Uterus (tissue), 4 donors: ENCODE data around the gene FHL1. TPM values are rescaled to one million over a fixed set of nuclear protein-coding genes. Genes with fewer than 3 reads are reported as not detected.

Experiments used
- DNase-seq, 2 donors: peaks; one replicate each; pipeline ENCODE4 v3.0.0-alpha.2; 2019 to 2020
- H3K27ac ChIP-seq, 2 donors: fragments of 200-600 bp; sonication (generic); 1 replicate in 1 of 2; 2 replicates in 1 of 2; pipeline ENCODE4 v1.5.1; 2016 to 2018
- H3K27me3 ChIP-seq, 2 donors: fragments of 200-600 bp; sonication (generic); one replicate each; pipeline ENCODE4 v1.5.1; 2018 to 2019; ENCODE audit warnings: control low read depth in 1 of 2
- H3K36me3 ChIP-seq, 2 donors: fragments of 200-600 bp; sonication (generic); one replicate each; pipeline ENCODE4 v1.5.1; 2019; ENCODE audit warnings: control low read depth in 1 of 2
- H3K4me1 ChIP-seq, 2 donors: fragments of 200-600 bp; sonication (generic); one replicate each; pipeline ENCODE4 v1.5.1; 2018 to 2019; ENCODE audit warnings: control low read depth in 1 of 2
- H3K4me3 ChIP-seq, 2 donors: fragments of 200-600 bp; sonication (generic); 1 replicate in 1 of 2; 2 replicates in 1 of 2; pipeline ENCODE4 v1.5.1; 2018 to 2019; ENCODE audit warnings: mild to moderate bottlenecking in 1 of 2
- H3K9me3 ChIP-seq, 2 donors: fragments of 200-600 bp; sonication (generic); one replicate each; pipeline ENCODE4 v1.5.1; 2019; ENCODE audit warnings: control low read depth in 1 of 2
- CTCF ChIP-seq, 4 experiments: fragments of 200-600 bp in 2 of 4; fragments of 450-650 bp in 2 of 4; sonication (generic) in 2 of 4; IDR thresholded peaks; one replicate each; pipeline ENCODE4 v1.5.1; 2016 to 2019; ENCODE audit warnings: antibody characterized with exemption in 4 of 4, mild to moderate bottlenecking in 2 of 4, moderate library complexity in 1 of 4
- POLR2A ChIP-seq, 2 donors: fragments of 450-650 bp; IDR thresholded peaks; one replicate each; pipeline ENCODE4 v1.6.1; 2016; ENCODE audit warnings: antibody characterized with exemption in 2 of 2, mild to moderate bottlenecking in 1 of 2, moderate library complexity in 1 of 2
- intact Hi-C: fragments of 100-400 bp; cut with DNase I; formaldehyde crosslinking; loops from one replicate; pipeline ENCODE4 v1.15.1; 2023; ENCODE audit warnings: low total_unique reads
- total RNA-seq, 4 donors: library from RNA; depleted of rRNA in 3 of 4; stranded (reverse); fragments of >200 nt in 3 of 4; gene quantifications; one replicate each; pipeline versions ENCODE4 v1.1.0 to v1.2.4, GENCODE V29; 2014 to 2023
- donor health status: DM: yes; HTN: yes; CAD: no.

Gene FHL1
- total RNA-seq, 4 donors from 2014 or later: 279 to 745 (median 469) TPM

- H3K4me3 ChIP-seq: no peak overlapping the region
- peak overlapping the region; percentile 81 to 88 for H3K27ac ChIP-seq
- intact Hi-C loops: no loop called here
- TF ChIP-seq POLR2A (IDR thresholded peaks at IDR 0.05): no peak
- TF ChIP-seq CTCF (IDR thresholded peaks at IDR 0.05): no peak
- no peak for DNase-seq
- no peaks in the 10 kb centered on the region for H3K27me3 ChIP-seq
- H3K9me3 ChIP-seq: no peaks in the 10 kb centered on the region
- H3K4me1 ChIP-seq: peaks cover 0 to 17% of the 10 kb centered on the region in 2 donors
- H3K36me3 ChIP-seq: no peaks in the 10 kb centered on the region
These were observed 24.1 kb downstream of the FHL1 start for GRCh38 chrX:136171420-136171819.

GRCh38 chrX:136176399-136176825, 29.1 kb downstream of the FHL1 start:
- TF ChIP-seq CTCF (IDR thresholded peaks at IDR 0.05): no peak
- TF ChIP-seq POLR2A (IDR thresholded peaks at IDR 0.05): no peak
- no peaks in the 10 kb centered on the region for H3K9me3 ChIP-seq
- H3K27me3 ChIP-seq: no peaks in the 10 kb centered on the region
- H3K4me3 ChIP-seq: no peak overlapping the region
- DNase-seq: peak; percentile 53 to 76
- H3K4me1 ChIP-seq: peaks cover 0 to 11% of the 10 kb centered on the region in 2 donors
- intact Hi-C loops: no loop called here
- H3K27ac ChIP-seq: peak overlapping the region; percentile 81 to 88
- no peaks in the 10 kb centered on the region for H3K36me3 ChIP-seq

- Histone ChIP-seq H3K36me3 (no peaks in the 10 kb centered on the region), H3K27ac (peak overlapping the region; percentile 81 to 88), H3K9me3 (no peaks in the 10 kb centered on the region), H3K4me3 (no peak overlapping the region), H3K27me3 (no peaks in the 10 kb centered on the region), H3K4me1 (peaks cover 0 to 17% of the 10 kb centered on the region in 2 donors)
- TF ChIP-seq POLR2A (IDR thresholded peaks at IDR 0.05) (no peak), CTCF (IDR thresholded peaks at IDR 0.05) (no peak)
- no peak for DNase-seq
- intact Hi-C loops: no loop called here
These were observed 31.8 kb downstream of the FHL1 start for GRCh38 chrX:136179133-136179532.

- no peak for DNase-seq
- H3K9me3 ChIP-seq: no peaks in the 10 kb centered on the region
- no peaks in the 10 kb centered on the region for H3K27me3 ChIP-seq
- intact Hi-C loops: no loop called here
- peaks cover 0 to 9% of the 10 kb centered on the region in 2 donors for H3K4me1 ChIP-seq
- no peaks in the 10 kb centered on the region for H3K36me3 ChIP-seq
- H3K4me3 ChIP-seq: no peak overlapping the region
- TF ChIP-seq POLR2A (IDR thresholded peaks at IDR 0.05) (no peak), CTCF (IDR thresholded peaks at IDR 0.05) (no peak)
- H3K27ac ChIP-seq: peak overlapping the region; percentile 81 to 88
These were observed 35.1 kb downstream of the FHL1 start for GRCh38 chrX:136182414-136182813.

GRCh38 chrX:136183172-136183571, 35.8 kb downstream of the FHL1 start:
- no peak for DNase-seq
- Histone ChIP-seq H3K4me3 (no peak overlapping the region), H3K27me3 (no peaks in the 10 kb centered on the region), H3K36me3 (no peaks in the 10 kb centered on the region), H3K9me3 (no peaks in the 10 kb centered on the region), H3K4me1 (peaks cover 0 to 9% of the 10 kb centered on the region in 2 donors), H3K27ac (peak overlapping the region; percentile 81 to 88)
- intact Hi-C loops: no loop called here
- TF ChIP-seq CTCF (IDR thresholded peaks at IDR 0.05) (no peak), POLR2A (IDR thresholded peaks at IDR 0.05) (no peak)
